Heart left ventricle (tissue), 16 donors: ENCODE measurements around the gene THOC7. TPM values are rescaled to one million over a fixed set of nuclear protein-coding genes. Genes with fewer than 3 reads are reported as not detected.

ENCODE experiments used
- ATAC-seq, 4 donors: fragments of 200-7000 bp; cut with Tn5 transposase; one replicate each; pipeline ENCODE4 v1.9.1; 2020 to 2022; ENCODE audit warnings: moderate library complexity in 4 of 4, mild to moderate bottlenecking in 3 of 4, moderate number of reproducible peaks in 1 of 4
- DNase-seq, 5 donors: peaks; one replicate each; pipeline ENCODE4 v3.0.0-alpha.2; 2020
- H3K27ac ChIP-seq, 12 donors: fragments of 200-600 bp; sonication (generic) in 4 of 12; one replicate each; pipeline versions ENCODE4 v1.5.0 to v1.8.0; 2016 to 2022; ENCODE audit warnings: mild to moderate bottlenecking in 2 of 12
- H3K27me3 ChIP-seq, 9 donors: fragments of 200-600 bp; sonication (generic) in 2 of 9; one replicate each; pipeline versions ENCODE4 v1.5.1 to v1.8.0; 2016 to 2022; ENCODE audit warnings: mild to moderate bottlenecking in 3 of 9
- H3K36me3 ChIP-seq, 9 donors: fragments of 200-600 bp; sonication (generic) in 2 of 9; one replicate each; pipeline versions ENCODE4 v1.5.0 to v1.8.0; 2018 to 2022; ENCODE audit warnings: mild to moderate bottlenecking in 2 of 9
- H3K4me1 ChIP-seq, 12 donors: fragments of 200-600 bp; sonication (generic) in 4 of 12; one replicate each; pipeline versions ENCODE4 v1.5.0 to v1.8.0; 2016 to 2022; ENCODE audit warnings: mild to moderate bottlenecking in 3 of 12
- H3K4me3 ChIP-seq, 12 donors: fragments of 200-600 bp; sonication (generic) in 4 of 12; one replicate each; pipeline versions ENCODE4 v1.5.0 to v1.8.0; 2017 to 2022; ENCODE audit warnings: mild to moderate bottlenecking in 9 of 12, moderate library complexity in 4 of 12
- H3K9me3 ChIP-seq, 12 donors: fragments of 200-600 bp; sonication (generic) in 4 of 12; one replicate each; pipeline versions ENCODE4 v1.5.0 to v1.8.0; 2016 to 2022; ENCODE audit warnings: mild to moderate bottlenecking in 1 of 12
- POLR2A ChIP-seq, 2 donors: fragments of 450-650 bp; IDR thresholded peaks; one replicate each; pipeline ENCODE4 v1.6.1; 2017; ENCODE audit warnings: antibody characterized with exemption in 2 of 2, mild to moderate bottlenecking in 2 of 2, moderate library complexity in 2 of 2
- WGBS, 4 donors: extraction: QIAGEN DNeasy Blood & Tissue Kit in 2 of 4; methylation state at CpG; one replicate each; pipeline versions ENCODE4 v1.1.5 to v1.1.7; 2013 to 2018; 5-methylcytosine and 5-hydroxymethylcytosine counted together
- intact Hi-C, 10 donors: fragments of 100-400 bp; cut with DNase I; formaldehyde crosslinking; loops; one replicate each; pipeline versions ENCODE4 v1.11.1 to v1.14.2; 2022
- polyA plus RNA-seq, 2 donors: library from polyadenylated mRNA; stranded (reverse); fragments of 200-250 nt; gene quantifications; one replicate each; pipeline ENCODE4 v1.2.3, GENCODE V29; 2013
- total RNA-seq, 9 donors: library from RNA; depleted of rRNA in 2 of 9; stranded (reverse); fragments of >200 nt in 2 of 9; fragmentation: NEBNext Ultra II Directional in 3 of 9; extraction: Animal tissue kit (Norgen Biotek cat#: 25700) in 3 of 9; gene quantifications; one replicate each; pipeline versions ENCODE4 v1.1.0 to v1.2.4, GENCODE V29; 2016 to 2023
- TF ChIP-seq, protein P1 (sequence below), 12 donors: fragments of 200-600 bp; sonication (generic) in 4 of 12; IDR thresholded peaks; one replicate each; pipeline versions ENCODE4 v1.5.0 to v1.8.0; 2018 to 2022; ENCODE audit warnings: antibody characterized with exemption in 12 of 12, mild to moderate bottlenecking in 5 of 12
- donor health status: ischemic (EF 13 %, LVEDD 7.1; RV severe dilation, severe dysfunction).
- donor health status: healthy with polysubstance abuse.
- donor health status: DM: no; HTN: yes; CAD: no.
- donor health status: DM: no; HTN: no; CAD: no.
- donor health status: ischemic (EF 25% LVEDD 6.9; RV normal size, moderate dysfunction).
- donor health status: ischemic (EF 25% LVEDD 5.7; RV mildly dilated, moderate dysfunction).
- donor health status: healthy.
- donor health status: DM: yes; HTN: yes; CAD: no.
- donor health status: ischemic (EF 35%, LVEDD 5.7; RV mildly dilated, moderate dysfunction).
- donor health status: nonischemic (EF 11% LVEDD 7.7; RV severe dilation, severe dysfunction).
- donor health status: DM: yes; HTN: yes; CAD: no.
- donor health status: PGD.
- donor health status: ischemic (EF 29% LVEDD 5.4; RV normal size, mild dysfunction).
- donor health status: nonischemic (EF 23%, LVEDD 6.1; RV moderate dilation, normal function).

THOC7 gene
- total and polyA plus RNA-seq, 11 donors, result 63.6 to 171 (median 77.4) TPM

- WGBS, 4 donors, result 93 to 98% (median 98%) methylated on average over 5 of the region's 5 CpGs
- no peaks in the 10 kb centered on the region for H3K9me3 ChIP-seq
- H3K36me3 ChIP-seq, result peaks cover 0 to 12% (median 2%) of the 10 kb centered on the region in 9 donors
- no peak for TF ChIP-seq POLR2A (IDR thresholded peaks at IDR 0.05)
- TF ChIP-seq, protein P1, sequence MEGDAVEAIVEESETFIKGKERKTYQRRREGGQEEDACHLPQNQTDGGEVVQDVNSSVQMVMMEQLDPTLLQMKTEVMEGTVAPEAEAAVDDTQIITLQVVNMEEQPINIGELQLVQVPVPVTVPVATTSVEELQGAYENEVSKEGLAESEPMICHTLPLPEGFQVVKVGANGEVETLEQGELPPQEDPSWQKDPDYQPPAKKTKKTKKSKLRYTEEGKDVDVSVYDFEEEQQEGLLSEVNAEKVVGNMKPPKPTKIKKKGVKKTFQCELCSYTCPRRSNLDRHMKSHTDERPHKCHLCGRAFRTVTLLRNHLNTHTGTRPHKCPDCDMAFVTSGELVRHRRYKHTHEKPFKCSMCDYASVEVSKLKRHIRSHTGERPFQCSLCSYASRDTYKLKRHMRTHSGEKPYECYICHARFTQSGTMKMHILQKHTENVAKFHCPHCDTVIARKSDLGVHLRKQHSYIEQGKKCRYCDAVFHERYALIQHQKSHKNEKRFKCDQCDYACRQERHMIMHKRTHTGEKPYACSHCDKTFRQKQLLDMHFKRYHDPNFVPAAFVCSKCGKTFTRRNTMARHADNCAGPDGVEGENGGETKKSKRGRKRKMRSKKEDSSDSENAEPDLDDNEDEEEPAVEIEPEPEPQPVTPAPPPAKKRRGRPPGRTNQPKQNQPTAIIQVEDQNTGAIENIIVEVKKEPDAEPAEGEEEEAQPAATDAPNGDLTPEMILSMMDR (IDR thresholded peaks at IDR 0.05), result no peak
- H3K4me1 ChIP-seq, result peaks cover 0 to 37% (median 25%) of the 10 kb centered on the region in 12 donors
- DNase-seq (no peak), ATAC-seq (no peak)
- H3K27ac ChIP-seq, result no peak overlapping the region
- no peak overlapping the region for H3K4me3 ChIP-seq
- intact Hi-C loops, result no loop called here
- H3K27me3 ChIP-seq, result no peaks in the 10 kb centered on the region
Observed at GRCh38 chr3:63891518-63891917, 27.9 kb upstream of the THOC7 start.

- DNase-seq (no peak), ATAC-seq (peak in 3 of 4 donors; percentile 30 to 63 (median 38))
- Histone ChIP-seq H3K9me3 (no peaks in the 10 kb centered on the region), H3K27ac (no peak overlapping the region), H3K27me3 (no peaks in the 10 kb centered on the region), H3K36me3 (peaks cover 0 to 11% (median 2%) of the 10 kb centered on the region in 9 donors), H3K4me1 (peaks cover 0 to 22% (median 11%) of the 10 kb centered on the region in 12 donors), H3K4me3 (no peak overlapping the region)
- TF ChIP-seq, protein P1 (IDR thresholded peaks at IDR 0.05), result no peak
- no peak for TF ChIP-seq POLR2A (IDR thresholded peaks at IDR 0.05)
- WGBS, 4 donors, result 32 to 60% (median 49%) methylated on average over 3 of the region's 3 CpGs
- intact Hi-C loops, result no loop called here
Observed at GRCh38 chr3:63886858-63887257, 23.3 kb upstream of the THOC7 start.

DNA sequence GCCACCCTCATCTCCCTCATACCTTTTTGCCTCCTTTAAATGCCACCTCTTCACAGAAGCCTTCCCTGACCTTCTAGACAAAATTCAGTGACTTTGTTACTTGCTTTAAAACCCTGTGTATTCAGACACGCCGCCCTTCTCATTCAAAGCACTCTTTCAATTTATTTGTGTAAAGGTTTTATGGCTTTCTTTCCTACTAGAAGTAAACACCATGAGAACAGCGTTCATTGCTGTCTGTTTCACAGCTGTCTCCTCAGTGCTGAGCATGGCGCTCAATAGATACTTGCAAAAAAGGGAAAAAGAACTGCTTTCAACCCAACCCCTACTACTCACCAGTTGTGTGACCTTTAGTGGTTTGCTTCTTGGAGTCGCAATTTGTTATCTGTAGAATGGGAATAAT is 17.0 kb upstream of the THOC7 start:
- H3K27me3 ChIP-seq, result no peaks in the 10 kb centered on the region
- H3K27ac ChIP-seq, result no peak overlapping the region
- no peaks in the 10 kb centered on the region for H3K36me3 ChIP-seq
- WGBS, 4 donors, result 91 to 96% (median 94%) methylated on average over 5 of the region's 5 CpGs
- TF ChIP-seq, protein P1 (IDR thresholded peaks at IDR 0.05), result no peak
- TF ChIP-seq POLR2A (IDR thresholded peaks at IDR 0.05), result no peak
- intact Hi-C loops, result no loop called here
- peaks cover 0 to 33% (median 15%) of the 10 kb centered on the region in 12 donors for H3K4me1 ChIP-seq
- ATAC-seq (no peak), DNase-seq (no peak)
- H3K9me3 ChIP-seq, result no peaks in the 10 kb centered on the region
- H3K4me3 ChIP-seq, result no peak overlapping the region

GRCh38 chr3:63878394-63879060 is 14.9 kb upstream of the THOC7 start:
- no peak overlapping the region for H3K4me3 ChIP-seq
- H3K27me3 ChIP-seq, result no peaks in the 10 kb centered on the region
- H3K4me1 ChIP-seq, result peaks cover 0 to 39% (median 18%) of the 10 kb centered on the region in 12 donors
- no peak overlapping the region for H3K27ac ChIP-seq
- no peaks in the 10 kb centered on the region for H3K36me3 ChIP-seq
- intact Hi-C loops, result no loop called here
- WGBS, 4 donors, result 62 to 87% (median 81%) methylated on average over 2 of the region's 2 CpGs
- TF ChIP-seq, protein P1 (IDR thresholded peaks at IDR 0.05), result no peak
- no peak for TF ChIP-seq POLR2A (IDR thresholded peaks at IDR 0.05)
- ATAC-seq, result peak in 1 of 4 donors; percentile 26
- no peaks in the 10 kb centered on the region for H3K9me3 ChIP-seq
- DNase-seq, result no peak
